ENCODE data around the gene NCF4.

NCF4 gene

GRCh38 chr22:36860821-36861659 is at the start of gene NCF4:
Gene NCF4 (plus strand): TSS chr22:36861006. CDS start chr22:36861172, 166 bp downstream.
- no peak for FAIRE-seq

- no peak for FAIRE-seq
Observed at GRCh38 chr22:36811094-36811800, 49.6 kb upstream of the NCF4 start.

GRCh38 chr22:36814801-36815200 is 46.0 kb upstream of the NCF4 start:
- FAIRE-seq = no peak

- FAIRE-seq = no peak
Observed at GRCh38 chr22:36815558-36816338, 45.1 kb upstream of the NCF4 start.

- no peak for FAIRE-seq
Observed at GRCh38 chr22:36816339-36816635, 44.5 kb upstream of the NCF4 start.

GRCh38 chr22:36816636-36817524 is 43.9 kb upstream of the NCF4 start, which contains the start of gene PVALB:
Gene PVALB (minus strand): TSS chr22:36817035. CDS start chr22:36817005, 30 bp downstream.
- no peak for FAIRE-seq

GRCh38 chr22:36817525-36817848 is 43.3 kb upstream of the NCF4 start:
- no peak for FAIRE-seq

GRCh38 chr22:36818010-36818642 is 42.7 kb upstream of the NCF4 start:
- no peak for FAIRE-seq

GRCh38 chr22:36819112-36819511 is 41.7 kb upstream of the NCF4 start:
- no peak for FAIRE-seq

- FAIRE-seq = no peak
Observed at GRCh38 chr22:36822581-36822980, 38.2 kb upstream of the NCF4 start.

- FAIRE-seq = no peak
Observed at GRCh38 chr22:36823186-36823839, 37.5 kb upstream of the NCF4 start.

- FAIRE-seq = no peak
Observed at GRCh38 chr22:36824655-36825054, 36.2 kb upstream of the NCF4 start.

- FAIRE-seq = no peak
Observed at GRCh38 chr22:36826262-36826661, 34.5 kb upstream of the NCF4 start.

- no peak for FAIRE-seq
Observed at GRCh38 chr22:36828815-36829214, 32.0 kb upstream of the NCF4 start.

GRCh38 chr22:36829370-36830002 is 31.3 kb upstream of the NCF4 start:
- FAIRE-seq = no peak

- no peak for FAIRE-seq
Observed at GRCh38 chr22:36830601-36831000, 30.2 kb upstream of the NCF4 start.

GRCh38 chr22:36831206-36831605 is 29.6 kb upstream of the NCF4 start:
- FAIRE-seq = no peak

GRCh38 chr22:36831717-36832116 is 29.1 kb upstream of the NCF4 start:
- no peak for FAIRE-seq

GRCh38 chr22:36833073-36833472 is 27.7 kb upstream of the NCF4 start:
- FAIRE-seq = no peak

- FAIRE-seq = no peak
Observed at GRCh38 chr22:36835903-36836302, 24.9 kb upstream of the NCF4 start.

All from colon (tissue), 2 donors.